Ectodermal cell (in vitro differentiated cells): ENCODE measurements around the gene TEX2.

Experiments
- H3K27ac ChIP-seq: 2 replicates; pipeline ENCODE4 v1.7.0; 2013; ENCODE audit warnings: mild to moderate bottlenecking, low read depth, low read length; ENCODE audit not compliant: insufficient read depth, poor library complexity, severe bottlenecking
- H3K27me3 ChIP-seq: 2 replicates; pipeline ENCODE4 v1.7.0; 2013; ENCODE audit warnings: mild to moderate bottlenecking, low read length; ENCODE audit not compliant: insufficient read depth, control insufficient read depth, poor library complexity, severe bottlenecking
- H3K36me3 ChIP-seq: one replicate; pipeline ENCODE4 v1.7.0; 2013; ENCODE audit warnings: low read length; ENCODE audit not compliant: control insufficient read depth, insufficient read depth
- H3K4me1 ChIP-seq: one replicate; pipeline ENCODE4 v1.7.0; 2013; ENCODE audit warnings: low read length; ENCODE audit not compliant: control insufficient read depth, insufficient read depth
- H3K4me3 ChIP-seq: 2 replicates; pipeline ENCODE4 v1.7.0; 2013; ENCODE audit warnings: low read depth, low read length, control low read depth; ENCODE audit not compliant: insufficient read depth
- H3K9me3 ChIP-seq: 2 replicates; pipeline ENCODE4 v1.7.0; 2013; ENCODE audit warnings: mild to moderate bottlenecking, low read length, moderate library complexity; ENCODE audit not compliant: control insufficient read depth
- WGBS, 2 experiments: methylation state at CpG; one replicate each; pipeline ENCODE4 v1.1.7; 2013; ENCODE audit warnings: missing lambda C conversion rate in 2 of 2; 5-methylcytosine and 5-hydroxymethylcytosine counted together

Gene TEX2

GRCh38 chr17:64120159-64120810 is 142.8 kb downstream of the TEX2 start:
- Histone ChIP-seq H3K4me3 (no peak overlapping the region), H3K36me3 (no peaks in the 10 kb centered on the region), H3K9me3 (no peaks in the 10 kb centered on the region), H3K27ac (no peak overlapping the region), H3K27me3 (no peaks in the 10 kb centered on the region), H3K4me1 (no peaks in the 10 kb centered on the region)
- 88 to 97% methylated on average over 2 to 3 of the region's 3 CpGs for WGBS, 2 experiments

DNA sequence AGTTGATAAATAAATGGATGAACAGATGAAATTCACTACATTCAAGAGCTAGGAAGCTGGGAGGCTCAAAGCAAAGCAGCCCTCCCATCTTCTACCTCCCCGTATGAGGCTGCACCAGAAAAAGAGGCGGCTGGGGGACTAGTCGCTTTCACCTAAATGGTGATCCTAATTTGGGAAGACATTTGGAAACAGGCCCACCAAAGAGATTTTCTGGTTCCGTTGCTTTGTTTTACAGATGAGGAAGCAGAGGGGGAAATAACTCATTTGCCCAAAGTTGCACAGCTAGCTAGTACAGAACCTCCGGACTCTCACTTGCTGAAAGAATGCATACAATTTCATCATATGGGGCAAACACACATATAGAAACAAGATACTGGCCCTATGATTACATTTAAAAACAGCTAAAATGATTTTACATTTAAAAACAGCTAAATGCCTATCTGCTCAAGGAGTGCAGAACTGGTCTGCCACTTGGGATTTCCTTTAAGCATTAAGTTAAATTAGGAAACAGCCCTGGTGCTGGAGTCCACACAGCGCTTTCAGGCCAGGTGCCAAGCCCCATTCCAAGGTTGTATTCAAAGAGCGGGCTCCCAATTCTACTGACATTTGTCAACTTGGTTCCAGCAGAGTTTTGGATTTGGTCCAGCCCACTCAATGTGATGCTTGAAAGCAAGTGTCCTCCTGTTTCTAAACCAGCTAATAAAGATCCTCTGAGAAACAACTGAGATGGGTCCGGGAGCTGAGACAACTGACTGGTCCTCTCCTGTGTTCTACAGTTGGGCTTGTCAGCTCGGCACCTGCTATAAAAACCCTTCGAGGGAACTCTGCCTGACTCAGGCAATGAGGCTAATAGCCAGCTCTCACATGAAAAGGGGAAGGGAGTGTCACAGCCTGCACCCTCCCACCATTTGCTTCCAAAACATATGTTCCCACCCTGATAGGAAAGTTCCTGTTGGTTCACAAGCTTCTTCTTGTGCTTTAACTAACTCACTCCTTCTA is 144.8 kb downstream of the TEX2 start:
- Histone ChIP-seq H3K27ac (no peak overlapping the region), H3K27me3 (no peaks in the 10 kb centered on the region), H3K9me3 (no peaks in the 10 kb centered on the region), H3K36me3 (no peaks in the 10 kb centered on the region), H3K4me1 (no peaks in the 10 kb centered on the region), H3K4me3 (no peak overlapping the region)
- WGBS, 2 experiments = 92 to 94% methylated on average over 10 of the region's 10 CpGs

GRCh38 chr17:64115822-64116534 is 147.1 kb downstream of the TEX2 start:
- 92 to 94% methylated on average over 7 of the region's 7 CpGs for WGBS, 2 experiments
- Histone ChIP-seq H3K27ac (no peak overlapping the region), H3K36me3 (no peaks in the 10 kb centered on the region), H3K4me3 (no peak overlapping the region), H3K4me1 (no peaks in the 10 kb centered on the region), H3K27me3 (no peaks in the 10 kb centered on the region), H3K9me3 (no peaks in the 10 kb centered on the region)

- Histone ChIP-seq H3K4me1 (no peaks in the 10 kb centered on the region), H3K27me3 (no peaks in the 10 kb centered on the region), H3K36me3 (no peaks in the 10 kb centered on the region), H3K9me3 (no peaks in the 10 kb centered on the region), H3K27ac (no peak overlapping the region), H3K4me3 (no peak overlapping the region)
- WGBS, 2 experiments = 94% methylated on average over 8 of the region's 8 CpGs
Observed at GRCh38 chr17:64115043-64115698, 147.9 kb downstream of the TEX2 start.

- 85 to 94% methylated on average over 2 of the region's 2 CpGs for WGBS, 2 experiments
- Histone ChIP-seq H3K4me3 (no peak overlapping the region), H3K9me3 (no peaks in the 10 kb centered on the region), H3K36me3 (no peaks in the 10 kb centered on the region), H3K4me1 (no peaks in the 10 kb centered on the region), H3K27ac (no peak overlapping the region), H3K27me3 (no peaks in the 10 kb centered on the region)
Observed at GRCh38 chr17:64113006-64113405, 150.1 kb downstream of the TEX2 start.

DNA sequence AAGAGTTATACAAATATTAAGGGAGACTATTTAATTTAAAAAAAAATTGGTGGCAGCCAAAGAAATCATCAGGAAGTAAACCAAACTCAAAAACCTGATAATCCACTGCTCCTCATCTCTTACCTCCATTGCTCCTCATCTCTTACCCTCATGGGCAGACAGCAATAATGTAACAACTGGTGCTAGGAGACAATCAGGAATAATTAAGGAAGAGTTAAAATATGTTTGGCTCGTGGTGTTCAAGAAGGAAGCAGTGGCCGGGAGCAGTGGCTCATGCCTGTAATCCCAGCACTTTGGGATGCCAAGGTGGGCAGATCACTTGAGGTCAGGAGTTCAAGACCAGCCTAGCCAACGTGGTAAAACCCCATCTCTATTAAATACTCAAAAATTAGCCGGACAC is 151.2 kb downstream of the TEX2 start:
- Histone ChIP-seq H3K27me3 (no peaks in the 10 kb centered on the region), H3K4me3 (no peak overlapping the region), H3K36me3 (no peaks in the 10 kb centered on the region), H3K27ac (no peak overlapping the region), H3K4me1 (no peaks in the 10 kb centered on the region), H3K9me3 (no peaks in the 10 kb centered on the region)
- 93 to 94% methylated on average over 4 of the region's 4 CpGs for WGBS, 2 experiments

- H3K4me3 ChIP-seq = no peak overlapping the region
- no peaks in the 10 kb centered on the region for H3K36me3 ChIP-seq
- no peaks in the 10 kb centered on the region for H3K4me1 ChIP-seq
- no peaks in the 10 kb centered on the region for H3K27me3 ChIP-seq
- H3K9me3 ChIP-seq = no peaks in the 10 kb centered on the region
- WGBS, 2 experiments = 91 to 92% methylated on average over 11 to 12 of the region's 12 CpGs
- no peak overlapping the region for H3K27ac ChIP-seq
Observed at GRCh38 chr17:64110379-64111152, 152.5 kb downstream of the TEX2 start.

DNA sequence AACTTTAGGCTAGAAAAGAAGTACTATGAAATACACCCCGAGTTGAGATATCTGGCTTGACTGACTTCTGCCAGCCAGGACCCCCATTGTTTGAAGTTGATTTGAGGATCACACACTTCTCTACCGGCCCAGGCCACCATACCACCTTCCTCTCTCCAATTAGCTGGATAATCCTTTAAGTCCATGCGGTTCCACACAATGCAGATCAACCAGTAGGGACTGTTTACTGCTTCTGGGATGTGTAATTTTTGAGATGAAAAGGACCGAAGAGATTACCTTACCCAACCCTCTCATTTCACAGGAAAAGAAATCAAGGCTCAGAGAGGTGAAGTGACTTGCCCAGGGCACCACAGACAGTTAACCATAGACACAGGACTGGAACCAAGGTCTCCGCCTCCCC is 153.7 kb downstream of the TEX2 start:
- H3K36me3 ChIP-seq = no peaks in the 10 kb centered on the region
- H3K27ac ChIP-seq = no peak overlapping the region
- H3K9me3 ChIP-seq = no peaks in the 10 kb centered on the region
- H3K4me3 ChIP-seq = no peak overlapping the region
- no peaks in the 10 kb centered on the region for H3K4me1 ChIP-seq
- no peaks in the 10 kb centered on the region for H3K27me3 ChIP-seq
- 74 to 82% methylated on average over 4 to 5 of the region's 5 CpGs for WGBS, 2 experiments

GRCh38 chr17:64107500-64108236 is 155.4 kb downstream of the TEX2 start:
- Histone ChIP-seq H3K4me1 (no peaks in the 10 kb centered on the region), H3K4me3 (no peak overlapping the region), H3K27me3 (no peaks in the 10 kb centered on the region), H3K9me3 (no peaks in the 10 kb centered on the region), H3K36me3 (no peaks in the 10 kb centered on the region), H3K27ac (no peak overlapping the region)
- WGBS, 2 experiments = 87 to 92% methylated on average over 5 of the region's 5 CpGs
